HG03103 (cell line): ENCODE data around the gene TSHZ3.

Experiments used
- ATAC-seq: cut with Tn5 transposase; IDR thresholded peaks from one replicate; pipeline ENCODE4 v1.9.1; 2021; ENCODE audit warnings: low read depth; ENCODE audit not compliant: unreplicated experiment

Gene TSHZ3

GRCh38 chr19:31314849-31315629 lies 34.2 kb downstream of the TSHZ3 start:
- ATAC-seq, result no peak

GRCh38 chr19:31314156-31314555 lies 35.1 kb downstream of the TSHZ3 start:
- ATAC-seq, result no peak

DNA sequence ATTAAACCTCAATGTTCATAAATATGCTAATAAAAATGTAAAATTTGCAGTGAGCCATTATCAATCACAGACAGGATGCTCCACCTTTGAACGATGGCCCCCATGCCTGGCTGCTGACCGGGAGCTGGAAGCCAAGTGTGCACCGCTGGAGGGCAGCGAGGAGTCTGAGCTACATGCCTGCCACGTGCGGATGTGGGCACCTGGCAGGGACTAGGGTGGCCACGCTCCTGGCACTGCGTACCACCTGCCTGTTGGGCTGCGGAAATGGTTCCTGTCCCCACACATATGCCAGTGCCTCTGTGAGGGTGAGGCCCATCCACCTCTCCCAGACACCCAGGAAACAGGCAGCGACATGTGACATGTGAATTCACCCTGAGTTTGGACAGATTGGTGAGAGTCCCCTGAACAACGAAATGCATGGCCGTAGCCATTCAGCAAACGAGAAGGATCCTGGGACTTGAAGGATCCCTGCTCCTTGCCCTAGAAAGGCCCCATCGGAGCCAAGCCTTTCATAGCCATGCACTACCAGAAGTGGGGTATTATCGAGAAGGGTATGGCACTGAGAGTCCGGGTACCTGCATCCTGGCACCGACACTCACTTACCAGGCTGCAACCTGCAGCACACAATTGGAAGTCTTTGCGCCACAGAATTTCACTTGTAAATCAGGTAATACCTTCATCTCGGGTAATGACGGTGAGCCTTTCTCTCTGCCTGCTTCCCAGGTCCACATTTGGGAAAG lies 35.8 kb downstream of the TSHZ3 start:
- ATAC-seq, result no peak

DNA sequence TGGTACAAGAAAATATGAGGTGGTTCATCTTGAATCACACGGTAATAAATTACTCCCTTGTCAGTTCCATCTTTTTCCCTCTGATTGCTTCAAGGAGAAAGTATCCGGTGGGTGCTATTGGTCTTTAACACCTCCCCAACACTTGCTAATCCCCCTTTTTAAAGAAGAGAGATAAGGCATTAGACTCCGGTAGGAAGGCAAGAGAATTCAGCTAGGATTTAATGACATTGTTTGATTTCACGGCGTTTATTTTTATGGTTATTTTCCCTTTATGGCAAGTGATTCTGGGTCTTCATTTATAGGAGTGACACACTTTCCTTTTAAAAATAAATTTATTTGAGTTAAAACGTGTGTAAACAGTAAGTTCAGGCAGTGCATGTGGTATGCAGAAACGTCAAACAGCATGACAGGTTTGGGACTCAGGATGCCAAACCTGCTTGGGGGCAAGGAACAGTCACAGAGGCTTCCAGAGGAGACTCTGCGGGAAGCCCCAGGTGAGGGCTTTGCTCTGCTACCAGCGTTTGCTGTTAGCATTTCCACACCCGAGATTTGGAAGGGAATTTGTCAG lies 36.5 kb downstream of the TSHZ3 start:
- no peak for ATAC-seq

DNA sequence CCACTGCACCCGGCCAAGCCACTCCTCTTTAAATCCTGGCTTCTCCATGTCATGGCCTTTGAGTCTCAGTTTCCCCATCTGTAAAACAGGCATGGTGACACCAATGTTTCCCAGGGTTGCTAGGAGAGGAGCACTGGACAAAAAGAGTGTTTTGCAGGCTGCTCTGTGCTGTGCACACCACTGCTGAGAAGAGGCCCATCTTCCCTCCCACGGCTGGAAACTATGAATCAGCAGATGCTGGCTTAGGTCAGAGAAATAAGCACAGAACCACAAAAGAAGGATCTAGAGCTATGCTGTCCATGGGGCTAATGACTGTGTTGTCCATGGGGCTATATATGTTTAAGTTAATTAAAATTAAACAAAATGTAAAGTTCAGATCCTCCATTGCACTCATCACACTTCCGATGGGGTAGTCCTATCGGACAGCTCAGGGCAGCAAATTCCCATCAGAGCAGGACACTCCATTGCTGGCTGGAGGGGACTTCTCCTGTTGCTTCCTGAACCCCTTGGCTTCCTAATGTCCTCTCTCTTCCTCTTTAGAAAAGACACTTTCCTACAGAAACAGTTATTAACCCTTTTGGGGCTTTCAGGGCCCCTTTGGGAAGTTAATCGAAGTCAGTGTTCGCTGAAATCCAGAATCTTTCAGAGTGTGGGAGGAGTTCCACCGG lies 37.1 kb downstream of the TSHZ3 start:
- ATAC-seq, result no peak

DNA sequence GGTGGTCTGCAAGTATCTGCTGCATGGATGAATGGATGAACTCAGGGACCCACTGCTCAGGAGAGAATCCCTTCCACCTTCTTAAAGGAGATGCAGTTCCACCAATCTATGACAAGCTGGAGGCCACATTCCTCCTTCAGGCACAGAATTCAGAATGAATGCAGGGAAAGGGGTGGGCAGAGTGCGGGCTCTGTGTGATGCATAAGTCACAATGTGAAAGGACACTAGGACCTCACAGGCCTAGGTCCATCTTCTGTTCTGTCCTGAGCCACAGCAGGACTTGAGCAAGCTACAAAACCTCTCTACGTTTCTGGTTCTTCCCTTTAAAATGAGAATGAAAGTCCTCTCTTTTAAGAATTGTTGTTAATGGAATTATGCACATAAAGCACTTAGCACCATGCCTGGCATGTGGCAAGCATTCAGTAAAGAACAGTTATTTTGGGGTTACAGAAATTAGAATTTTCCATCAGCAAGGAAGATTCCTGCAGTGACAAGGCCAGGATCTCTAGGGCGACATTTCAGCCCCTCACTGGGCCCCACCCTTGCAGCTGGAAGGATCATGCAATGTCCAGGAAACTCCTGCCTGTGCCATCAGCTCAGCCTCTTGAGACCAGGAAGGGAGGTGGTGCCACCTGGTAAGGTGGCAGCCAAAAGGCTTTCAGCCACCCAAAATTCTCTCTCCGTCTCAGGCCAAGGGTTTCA lies 38.7 kb downstream of the TSHZ3 start:
- no peak for ATAC-seq

DNA sequence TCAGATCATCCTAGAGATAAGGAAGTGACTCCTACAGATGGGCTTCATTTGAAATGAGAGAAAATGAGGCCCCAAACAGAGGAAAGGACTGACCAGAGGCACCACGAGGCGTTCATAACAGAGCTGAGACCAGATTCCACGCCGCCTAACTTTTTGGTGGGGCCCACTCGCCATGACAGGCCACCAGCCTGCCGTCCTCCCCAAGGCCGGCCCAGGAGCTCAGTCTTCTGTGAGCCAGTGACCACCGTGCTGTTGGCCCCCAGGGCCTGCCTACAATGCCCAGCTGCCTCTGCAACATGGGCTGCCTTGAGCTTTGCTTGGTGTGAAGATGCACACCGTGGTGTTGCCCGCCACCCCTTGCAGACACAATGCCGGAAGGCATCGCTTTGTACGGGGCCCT lies 40.5 kb downstream of the TSHZ3 start:
- no peak for ATAC-seq

GRCh38 chr19:31307071-31307669 lies 42.1 kb downstream of the TSHZ3 start:
- no peak for ATAC-seq

GRCh38 chr19:31306006-31306753 lies 43.1 kb downstream of the TSHZ3 start:
- no peak for ATAC-seq

DNA sequence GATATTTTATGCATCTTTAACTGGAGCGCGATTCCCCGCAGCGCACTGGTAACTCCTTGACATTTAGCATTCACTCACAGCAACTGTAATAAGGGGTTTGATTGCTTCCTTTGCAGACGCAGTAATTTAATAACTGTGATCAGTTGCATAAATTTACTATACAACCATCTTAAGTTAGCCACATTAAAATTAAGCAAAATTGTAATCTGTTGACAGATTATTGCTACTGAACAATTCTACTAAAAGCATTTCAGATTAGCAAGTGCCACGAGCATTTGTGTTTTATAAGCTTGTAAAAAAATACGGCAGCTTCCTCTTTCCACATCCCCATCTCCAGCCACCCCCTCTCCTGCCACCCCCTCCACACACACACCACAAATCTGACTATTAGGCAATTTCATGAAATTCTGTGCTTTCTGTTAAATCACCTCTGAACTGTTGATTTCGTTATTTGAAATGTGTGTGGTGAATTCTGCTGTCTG lies 44.4 kb downstream of the TSHZ3 start:
- no peak for ATAC-seq

DNA sequence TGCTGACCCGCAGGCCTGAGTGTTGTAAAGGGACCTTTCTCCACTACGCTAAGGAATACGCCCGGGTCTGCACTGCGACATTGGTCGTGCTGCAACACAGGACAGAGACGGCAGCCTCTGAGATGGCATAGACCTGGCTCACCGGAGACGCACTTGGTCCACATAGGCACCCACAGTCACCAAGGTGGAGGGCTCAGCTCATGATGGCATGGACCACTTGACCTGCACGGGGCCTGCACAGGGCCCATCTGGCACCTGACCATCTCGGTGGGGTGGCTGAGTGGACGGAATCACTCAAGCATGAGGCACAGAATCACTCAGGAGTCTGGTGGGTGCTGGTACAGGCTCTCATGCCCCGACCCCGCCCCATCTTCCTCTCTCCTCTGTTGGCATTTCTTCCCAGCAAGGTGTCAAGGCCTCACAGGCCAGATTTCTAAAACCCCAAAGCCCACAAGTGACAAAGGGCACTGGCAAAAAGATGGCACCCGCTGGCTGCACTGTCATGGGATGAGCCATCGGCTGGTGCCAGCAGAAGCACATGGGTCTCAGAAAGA lies 45.9 kb downstream of the TSHZ3 start:
- no peak for ATAC-seq

- no peak for ATAC-seq
These were observed 47.8 kb downstream of the TSHZ3 start for GRCh38 chr19:31301306-31301980.

GRCh38 chr19:31300422-31300821 lies 48.8 kb downstream of the TSHZ3 start:
- no peak for ATAC-seq

GRCh38 chr19:31299665-31300064 lies 49.6 kb downstream of the TSHZ3 start:
- ATAC-seq, result no peak

- ATAC-seq, result no peak
These were observed 51.2 kb downstream of the TSHZ3 start for GRCh38 chr19:31297991-31298390.

GRCh38 chr19:31296741-31297390 lies 52.4 kb downstream of the TSHZ3 start:
- no peak for ATAC-seq

DNA sequence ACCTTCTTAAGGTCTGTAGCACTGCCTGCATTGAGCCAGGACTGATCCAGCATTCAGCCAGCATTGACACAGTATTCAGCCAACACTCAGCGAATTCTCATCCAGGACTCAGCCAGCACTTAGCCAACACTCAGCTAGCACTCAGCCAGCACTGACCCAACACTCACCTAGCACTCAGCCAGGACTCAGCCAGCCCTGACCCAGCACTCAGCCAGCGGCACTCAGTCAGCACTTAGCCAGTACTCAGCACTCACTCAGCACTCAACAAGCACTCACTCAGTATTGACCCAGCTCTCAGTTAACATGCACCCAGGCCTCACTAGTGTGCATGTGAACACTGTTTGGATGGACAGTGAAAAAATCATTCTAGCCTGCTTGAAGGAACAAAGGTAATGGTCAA lies 55.0 kb downstream of the TSHZ3 start:
- ATAC-seq, result no peak

- ATAC-seq, result no peak
These were observed 56.5 kb downstream of the TSHZ3 start for GRCh38 chr19:31292639-31293185.
